GM18907 (cell line): ENCODE measurements around the gene LIMCH1.
"Not testable (repeated sequence)": the region's sequence is repeated elsewhere in the genome, so short reads cannot be mapped to it uniquely, and the experiment has no call there.

ENCODE experiments used
- ATAC-seq: cut with Tn5 transposase; IDR thresholded peaks from one replicate; pipeline ENCODE4 v1.9.1; 2021; ENCODE audit warnings: mild to moderate bottlenecking, moderate library complexity; ENCODE audit not compliant: unreplicated experiment

LIMCH1 gene

DNA sequence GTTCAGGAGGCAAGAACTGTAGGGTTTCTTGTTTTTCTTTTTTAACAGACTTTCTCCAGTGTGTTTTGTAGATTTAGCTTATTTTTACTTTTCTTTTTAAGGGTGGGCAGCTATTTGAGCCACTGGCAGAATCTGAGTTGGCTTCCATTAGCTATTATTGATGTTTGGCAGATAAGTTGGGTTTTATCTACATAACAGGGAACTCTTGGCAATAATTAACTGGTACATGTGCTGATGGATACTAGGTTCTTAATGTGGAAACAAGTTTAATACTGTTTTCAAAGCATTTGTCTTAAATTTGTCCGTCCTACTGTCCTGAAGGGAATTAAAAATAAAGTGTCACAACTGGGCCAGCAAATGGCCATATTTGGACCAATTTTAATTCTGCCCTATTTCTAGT is 130.1 kb downstream of the LIMCH1 start:
- ATAC-seq, result no peak

DNA sequence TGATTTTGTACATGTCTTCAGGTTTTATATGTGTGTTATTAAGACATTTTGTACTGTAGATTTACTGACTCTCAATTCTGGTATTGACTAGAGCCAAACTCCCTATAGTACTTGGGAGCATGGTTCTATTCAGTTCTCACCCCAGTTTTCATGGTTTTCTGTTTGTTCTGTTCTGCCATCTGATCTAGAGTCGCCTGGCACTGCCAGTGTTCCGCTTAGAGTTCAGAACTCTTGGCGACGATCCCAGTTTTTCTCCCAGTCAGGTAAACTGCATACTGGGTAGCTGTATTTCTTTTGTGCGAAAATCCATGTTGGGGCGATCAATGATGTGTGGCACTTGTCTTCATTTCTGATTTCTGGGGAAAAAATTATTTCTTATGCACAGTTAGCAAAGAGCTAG is 132.6 kb downstream of the LIMCH1 start:
- ATAC-seq, result no peak

DNA sequence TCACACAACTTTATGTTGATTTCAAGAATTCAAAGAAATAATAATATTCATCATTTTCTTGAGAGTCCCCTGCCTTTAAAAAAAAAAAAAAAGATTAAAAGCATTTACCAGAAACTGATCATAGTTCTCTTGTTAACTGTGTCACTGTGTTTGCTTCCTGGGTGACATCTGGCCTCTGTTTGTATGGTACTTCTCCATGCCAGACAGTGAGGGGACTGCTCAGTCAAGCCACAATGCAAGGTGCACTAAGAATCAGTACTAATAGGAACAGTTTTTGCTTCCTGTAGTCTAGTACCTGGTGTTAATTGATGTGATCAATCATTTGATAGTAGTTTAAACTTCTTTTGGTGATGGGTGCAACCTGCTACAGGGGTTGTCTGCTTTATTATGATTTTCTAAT is 133.0 kb downstream of the LIMCH1 start:
- ATAC-seq, result no peak

DNA sequence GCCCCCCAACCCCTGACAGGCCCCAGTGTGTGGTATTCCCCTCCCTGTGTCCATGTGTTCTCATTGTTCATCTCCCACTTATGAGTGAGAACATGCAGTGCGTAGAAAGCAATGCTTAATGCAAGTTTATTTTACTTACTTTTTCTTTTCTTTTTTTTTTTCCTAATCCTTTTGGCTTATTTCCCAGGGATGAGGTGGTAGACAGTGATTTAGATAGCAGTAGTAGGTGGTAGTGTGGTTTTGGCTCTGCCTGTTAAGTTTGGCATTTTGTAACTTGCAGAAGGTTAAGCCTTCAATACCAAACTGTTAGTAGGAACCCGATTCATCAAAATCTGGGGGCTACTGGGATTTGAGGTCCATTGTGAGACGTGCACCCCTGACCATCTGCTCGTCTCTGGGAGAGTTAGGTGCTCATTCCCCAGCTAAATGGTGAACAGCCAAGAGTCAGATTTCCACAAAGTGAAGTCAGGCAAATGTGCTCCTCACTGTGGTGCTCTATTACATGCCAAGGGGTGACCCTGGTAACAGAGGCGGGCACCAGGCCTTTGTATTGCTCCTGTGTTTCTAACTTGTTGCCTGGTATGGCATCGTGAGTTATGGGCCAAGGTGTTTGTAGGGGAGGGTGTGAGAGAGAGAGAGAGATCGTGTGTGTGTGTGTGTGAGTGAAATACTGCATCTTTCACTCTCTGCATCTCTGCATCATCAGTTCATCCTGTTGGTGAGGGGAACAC is 140.3 kb downstream of the LIMCH1 start:
- ATAC-seq, result no peak

DNA sequence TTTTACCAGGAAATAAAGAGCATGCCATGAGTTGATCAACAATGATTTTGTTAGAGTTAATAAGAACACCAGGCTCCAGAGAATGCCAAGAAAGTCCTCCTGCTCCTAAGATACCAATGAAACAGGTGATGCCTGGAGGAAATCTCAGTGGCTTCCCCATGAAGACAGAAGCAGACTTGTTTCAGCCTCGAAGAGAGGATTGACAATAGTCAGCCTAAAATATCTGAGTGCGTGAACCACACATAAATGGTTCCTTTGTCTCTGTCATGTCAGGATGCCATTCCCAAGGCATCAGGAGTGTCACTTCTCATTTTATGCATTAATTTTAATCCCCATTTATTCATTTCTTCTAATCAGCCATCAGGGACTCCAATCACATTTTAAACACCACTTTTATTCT is 141.0 kb downstream of the LIMCH1 start:
- no peak for ATAC-seq

DNA sequence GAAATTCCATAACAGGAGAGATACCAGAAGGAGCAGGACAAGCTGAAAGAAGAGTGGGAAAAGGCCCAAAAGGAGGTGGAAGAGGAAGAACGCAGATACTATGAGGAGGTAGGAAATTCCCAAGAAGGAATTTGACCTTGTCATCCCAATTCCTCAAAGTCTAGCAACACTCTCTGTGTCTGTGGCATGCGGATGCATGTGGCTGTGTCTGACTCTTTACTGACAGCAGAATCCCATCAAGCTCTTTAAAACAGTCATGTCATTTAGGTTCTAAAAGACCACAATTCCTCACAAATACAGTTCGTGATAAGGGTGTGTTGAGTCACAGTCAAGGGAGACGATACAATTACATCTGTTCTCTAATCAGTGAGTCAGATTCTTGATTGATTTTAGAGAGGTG is 142.0 kb downstream of the LIMCH1 start:
- no peak for ATAC-seq

DNA sequence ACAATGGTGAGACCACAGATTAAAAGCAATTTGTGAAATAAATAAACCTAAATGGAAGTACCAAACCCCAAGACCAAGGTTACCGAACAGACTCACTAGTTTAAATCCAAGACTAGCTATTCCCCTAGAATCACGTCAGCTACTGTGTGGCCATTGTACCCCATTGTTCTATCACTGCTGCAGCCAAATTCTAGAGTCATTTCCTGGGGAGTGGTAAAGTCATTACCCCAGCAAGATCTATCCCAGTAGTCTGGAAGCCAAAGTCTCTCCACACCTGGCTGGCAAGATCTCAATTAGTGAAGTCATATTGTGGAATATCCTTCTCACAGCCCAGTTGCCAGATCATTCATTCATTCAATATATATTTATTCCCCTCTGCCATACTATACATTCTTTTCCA is 143.1 kb downstream of the LIMCH1 start:
- ATAC-seq, result no peak

DNA sequence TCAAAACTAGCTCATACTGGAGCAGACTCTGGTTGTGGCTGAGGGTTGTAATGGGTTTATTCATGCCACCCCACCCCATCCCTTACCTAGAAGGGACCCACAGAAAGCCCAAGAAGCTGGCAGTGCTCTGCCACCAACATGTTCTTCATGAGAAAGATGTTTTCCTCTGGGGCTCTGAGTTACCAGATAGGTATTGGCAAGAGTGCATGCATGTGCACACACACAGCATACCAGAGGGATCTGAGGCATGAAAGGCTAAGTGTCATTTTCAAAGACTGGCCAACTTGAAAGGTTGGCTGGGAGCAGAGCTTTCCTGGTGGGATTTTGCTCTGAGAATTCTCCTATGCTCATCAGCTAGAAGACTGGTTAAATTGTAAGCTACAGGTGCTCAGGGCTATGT is 145.4 kb downstream of the LIMCH1 start:
- ATAC-seq, result no peak

DNA sequence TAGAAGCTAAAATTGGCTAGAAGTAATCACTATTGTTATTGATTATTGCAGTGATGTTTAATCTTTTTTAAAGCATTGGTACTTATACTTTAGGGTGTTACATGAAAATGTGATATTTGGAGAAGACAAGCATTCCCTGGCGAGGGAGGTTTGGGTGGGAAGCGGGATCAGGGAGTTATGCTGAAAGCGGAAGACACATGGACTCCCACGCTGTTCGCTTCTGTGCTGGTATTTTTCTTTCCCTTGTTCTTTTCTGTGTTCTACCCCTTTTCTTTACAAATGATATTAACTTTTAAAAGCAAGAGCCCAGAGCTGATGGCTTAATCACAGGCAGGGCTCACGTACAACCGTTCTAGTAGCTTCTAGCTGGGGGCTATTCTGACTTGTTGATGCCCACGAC is 148.9 kb downstream of the LIMCH1 start:
- ATAC-seq, result no peak

DNA sequence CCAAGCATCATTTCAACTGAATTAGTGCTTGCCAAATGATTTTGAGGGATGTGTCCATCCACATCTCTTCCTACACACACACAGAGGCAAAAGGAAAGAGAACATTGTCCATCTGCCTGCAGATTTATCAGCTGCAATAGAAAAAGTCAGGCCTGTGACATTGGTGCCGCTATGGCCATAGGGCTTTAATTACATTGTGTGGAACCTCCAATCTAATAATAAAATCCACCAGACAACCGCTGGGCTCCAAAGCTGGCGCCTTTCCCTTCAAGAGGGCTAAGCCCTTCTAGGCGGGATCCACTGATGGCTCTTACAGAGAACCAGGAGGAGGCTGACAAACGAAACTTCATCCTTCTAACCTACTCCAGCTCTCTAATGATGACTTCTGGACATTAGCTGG is 150.0 kb downstream of the LIMCH1 start:
- no peak for ATAC-seq

DNA sequence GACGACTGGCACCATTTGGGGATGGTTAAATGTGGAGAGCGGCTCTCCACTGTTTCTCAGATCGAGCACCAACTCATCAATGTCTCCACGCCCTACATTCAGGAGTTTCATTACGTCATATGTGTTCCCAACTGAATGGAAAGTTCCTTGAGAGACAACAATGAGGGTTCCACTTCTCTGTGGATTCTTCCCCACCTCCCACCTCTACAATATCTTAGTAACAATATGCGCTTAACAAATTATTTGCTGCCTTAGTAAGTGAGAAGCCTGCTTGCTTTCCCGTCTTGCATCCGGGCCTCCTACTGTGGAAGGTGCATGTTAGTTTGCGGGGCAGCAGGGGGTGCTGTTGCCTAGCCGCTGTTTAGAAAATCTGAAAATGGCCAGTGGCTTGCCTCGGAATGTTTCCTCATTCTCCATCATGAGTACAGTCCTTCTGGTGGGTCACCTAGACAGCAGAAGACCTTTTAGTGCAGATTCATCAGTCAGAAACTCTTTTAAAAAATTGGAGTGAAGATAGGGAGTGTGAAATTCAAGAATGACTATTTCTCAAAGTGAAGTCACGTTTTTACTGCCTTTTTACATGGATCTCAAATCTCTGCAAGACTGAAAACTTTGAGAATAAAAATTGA is 154.9 kb downstream of the LIMCH1 start:
- ATAC-seq, result peak; percentile 80

DNA sequence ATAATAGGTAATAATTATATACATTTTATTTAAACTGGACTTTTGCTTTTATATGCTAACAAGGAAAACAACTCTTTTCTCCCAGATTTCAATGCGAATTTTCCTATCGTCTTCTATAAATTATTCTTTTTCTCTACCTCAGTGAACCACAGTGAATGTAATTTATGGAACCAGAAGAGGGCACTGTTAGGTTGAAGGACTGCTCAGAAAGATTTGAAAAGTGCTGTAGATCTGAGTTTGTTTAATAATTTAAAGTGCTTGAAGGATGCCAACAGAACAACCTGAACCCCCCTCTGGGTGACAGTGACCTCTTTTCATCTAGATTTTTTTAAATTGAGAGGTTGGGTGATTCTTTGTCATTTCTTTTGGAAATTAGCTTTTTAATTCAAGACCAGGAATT is 155.7 kb downstream of the LIMCH1 start:
- ATAC-seq, result no peak

DNA sequence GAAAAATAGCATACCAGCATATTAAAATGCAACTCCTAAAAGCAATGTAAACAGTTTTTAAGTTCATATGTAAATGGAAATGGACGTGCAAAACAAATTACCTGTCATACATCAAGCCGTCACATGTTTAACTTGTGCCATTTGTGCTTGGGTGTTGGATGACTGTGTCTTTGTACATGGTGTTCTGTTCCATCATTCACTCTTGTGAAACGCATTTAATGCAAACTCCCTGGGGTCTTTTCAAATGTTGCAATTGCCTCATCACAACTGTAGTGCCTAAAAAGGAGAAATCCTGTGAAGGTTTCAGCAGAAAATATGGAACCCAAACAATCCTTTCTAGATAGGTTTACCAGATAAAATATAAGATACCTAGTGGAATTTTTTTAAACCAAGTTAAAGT is 158.2 kb downstream of the LIMCH1 start:
- ATAC-seq, result no peak

DNA sequence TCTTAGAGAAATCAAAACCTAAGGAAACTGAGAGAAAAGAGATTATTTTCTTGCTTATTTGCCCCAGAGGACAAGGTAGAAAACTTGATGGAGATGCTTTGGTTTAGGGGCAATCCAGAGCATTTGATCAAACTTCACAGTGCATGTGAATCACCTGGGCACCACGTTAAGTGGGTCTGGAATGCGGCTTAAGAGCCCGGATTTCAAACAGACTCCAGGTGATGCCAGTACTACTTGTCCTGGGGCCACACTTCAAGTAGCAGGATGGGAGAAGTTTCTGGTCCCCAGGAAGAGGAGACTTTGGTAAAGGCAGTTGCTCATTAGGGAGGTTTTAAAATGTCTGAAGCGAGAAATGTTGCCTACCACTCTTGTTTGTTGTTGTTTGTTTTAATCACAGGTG is 158.8 kb downstream of the LIMCH1 start:
- no peak for ATAC-seq

DNA sequence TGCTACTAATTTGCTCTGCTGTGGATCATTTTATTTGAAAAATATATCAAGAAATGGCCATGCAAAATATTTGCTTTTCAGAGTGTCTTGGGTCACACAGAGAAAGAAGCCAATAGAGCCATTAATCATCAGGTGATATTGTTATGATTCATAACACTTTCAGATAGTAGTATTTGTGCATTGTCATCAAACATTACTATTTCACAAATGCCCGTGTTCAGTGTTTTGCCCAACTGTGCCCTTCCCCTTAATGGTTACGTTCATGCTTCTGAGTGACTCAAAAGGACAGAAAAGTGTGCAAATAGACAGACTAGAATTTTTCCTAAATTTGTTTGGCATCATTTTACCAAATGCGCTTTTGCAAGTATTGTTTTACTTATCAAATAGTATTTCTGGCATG is 164.0 kb downstream of the LIMCH1 start:
- ATAC-seq, result no peak

DNA sequence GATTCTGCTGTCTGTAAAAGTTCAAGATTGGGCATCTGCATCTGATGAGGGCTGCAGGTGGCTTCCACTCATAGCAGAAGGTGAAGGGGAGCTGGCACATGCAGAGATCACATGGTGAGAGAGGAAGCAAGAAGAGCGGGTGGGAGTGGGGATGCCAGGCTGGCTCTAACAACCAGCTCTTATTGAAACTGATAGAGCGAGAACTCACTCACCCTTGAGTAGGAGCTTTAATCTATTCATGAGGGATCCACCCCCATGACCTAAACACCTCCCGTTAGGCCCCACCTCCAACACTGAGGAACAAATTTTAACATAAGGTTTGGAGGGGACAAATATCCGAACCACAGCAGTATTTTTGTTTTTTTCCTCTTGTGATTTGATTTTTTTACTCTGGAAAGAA is 164.8 kb downstream of the LIMCH1 start:
- ATAC-seq, result no peak

DNA sequence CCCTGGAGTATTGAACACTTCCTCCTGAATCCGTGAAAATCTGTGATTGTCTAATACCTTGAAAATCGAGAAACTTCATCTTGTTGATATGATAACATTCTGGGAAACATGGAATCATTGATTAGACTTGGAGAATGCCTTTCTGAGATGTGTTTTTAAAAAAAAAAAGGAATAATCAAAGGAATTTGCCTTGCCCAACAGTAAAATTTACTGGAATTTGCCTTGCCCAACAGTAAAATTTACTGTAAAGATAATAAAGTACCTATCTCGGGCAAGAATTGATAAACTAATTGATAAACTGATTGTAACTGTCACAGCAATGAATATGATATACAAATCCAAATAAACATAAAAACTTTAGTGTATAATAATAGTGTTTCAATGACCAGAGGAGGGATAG is 165.8 kb downstream of the LIMCH1 start:
- ATAC-seq, result no peak

DNA sequence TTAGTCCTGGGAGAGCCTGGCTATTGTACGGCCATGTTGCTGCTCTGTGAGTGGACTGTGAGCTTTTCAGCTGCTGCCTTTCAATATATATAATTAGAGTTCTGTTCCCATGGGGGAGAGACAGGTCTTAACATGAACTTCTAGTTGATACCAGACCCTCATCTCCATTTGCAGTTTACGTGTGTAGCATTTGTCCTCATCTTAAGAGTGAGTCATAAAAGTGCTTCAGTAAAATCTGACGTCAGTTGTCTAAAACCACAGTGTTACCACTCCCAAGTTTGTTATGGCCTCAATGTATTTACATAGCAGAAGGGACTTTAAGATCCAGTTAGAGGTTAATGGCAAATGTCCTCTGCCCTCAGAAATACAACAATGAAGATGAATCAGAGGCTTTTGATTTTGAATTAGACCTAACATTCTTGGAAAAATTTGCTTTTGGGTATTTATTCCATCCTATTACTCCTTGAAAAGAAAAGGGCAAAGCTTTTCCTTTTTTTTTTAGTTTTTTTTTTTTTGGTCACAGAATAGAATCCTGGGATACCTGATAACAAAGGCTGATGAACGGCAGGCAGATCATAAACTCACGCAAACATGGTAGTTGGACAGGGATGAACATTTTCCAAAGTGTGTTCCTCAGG is 172.0 kb downstream of the LIMCH1 start:
- ATAC-seq, result no peak

DNA sequence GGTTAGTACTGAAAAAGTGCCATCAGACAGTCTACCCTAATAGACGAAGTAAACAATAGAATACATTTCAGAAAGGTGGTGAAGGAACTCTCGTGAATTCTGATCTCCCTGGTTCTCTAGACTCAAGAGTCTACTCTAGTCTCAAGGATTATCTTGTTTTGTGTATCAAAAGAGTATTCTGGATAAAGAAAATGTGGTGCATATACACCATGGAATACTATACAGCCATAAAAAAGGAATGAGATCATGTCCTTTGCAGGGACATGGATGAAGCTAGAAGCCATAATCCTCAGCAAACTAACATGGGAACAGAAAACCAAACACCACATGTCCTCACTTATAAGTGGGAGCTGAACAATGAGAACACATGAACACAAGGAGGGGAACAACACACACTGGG is 173.7 kb downstream of the LIMCH1 start:
- ATAC-seq, result not testable (repeated sequence)

DNA sequence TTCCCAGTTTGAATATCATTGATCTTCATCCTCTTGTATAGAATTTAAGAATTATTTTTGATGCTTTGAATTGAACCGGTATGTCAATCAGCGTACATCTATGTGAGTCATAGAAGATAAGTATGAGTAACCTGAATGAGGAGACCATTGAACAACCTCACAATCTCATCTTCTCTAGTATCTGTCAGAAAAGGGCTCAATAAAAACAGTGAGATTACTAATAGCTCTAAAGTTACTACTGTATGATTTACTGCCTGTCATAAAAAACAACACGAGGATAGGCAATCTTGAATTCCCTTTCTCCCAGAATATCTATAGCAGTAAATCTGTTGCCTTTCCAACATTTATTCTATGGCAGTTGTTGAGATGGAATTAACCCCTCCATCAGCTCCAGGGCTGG is 174.5 kb downstream of the LIMCH1 start:
- no peak for ATAC-seq

DNA sequence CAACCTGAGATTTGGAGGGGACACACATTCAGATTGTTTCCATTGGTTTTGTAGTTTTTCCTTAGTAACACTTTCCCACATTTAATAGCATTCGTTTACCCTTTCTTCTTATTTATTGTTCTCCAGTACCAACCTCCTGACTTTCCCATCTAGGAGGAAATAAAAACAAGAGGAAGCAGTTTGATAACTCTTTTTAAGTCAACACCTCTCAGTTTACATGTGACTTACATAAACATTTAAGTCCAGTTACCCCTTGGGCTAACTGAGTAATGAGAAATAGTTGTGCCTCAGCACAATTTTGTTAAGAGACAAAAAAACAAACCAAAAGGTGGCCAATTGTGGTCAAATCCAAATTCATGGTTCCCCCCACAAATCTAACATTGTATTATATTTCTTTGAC is 175.8 kb downstream of the LIMCH1 start:
- ATAC-seq, result no peak

DNA sequence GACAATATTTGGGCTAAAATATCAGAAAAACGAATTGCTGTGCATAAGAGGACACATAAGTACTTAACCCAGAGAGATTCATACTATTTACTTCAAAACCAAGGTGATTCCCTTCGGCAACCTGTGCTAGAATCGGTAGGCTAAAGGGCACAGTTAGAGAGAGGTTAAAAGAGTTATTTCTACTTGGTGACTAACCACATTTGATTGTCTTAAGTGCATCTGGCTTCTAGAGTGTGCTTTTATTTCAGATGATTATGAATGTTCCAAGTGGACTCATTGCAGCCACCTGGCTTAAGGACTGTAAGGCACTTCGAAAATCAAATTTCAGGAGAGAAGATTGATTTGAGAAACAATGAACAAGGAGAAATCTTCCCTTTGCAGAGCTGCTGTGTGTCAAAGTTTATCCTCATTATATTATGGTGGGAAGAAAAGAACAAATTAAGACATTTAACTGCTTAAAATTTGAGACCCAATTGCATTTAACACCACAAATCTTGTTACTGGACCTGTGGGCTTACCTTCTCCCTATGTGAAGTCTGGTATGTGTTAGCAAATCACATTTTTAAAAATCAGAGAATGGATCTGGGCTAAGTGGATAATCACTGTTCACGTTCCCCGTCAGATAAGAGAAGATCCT is 176.5 kb downstream of the LIMCH1 start:
- no peak for ATAC-seq
